ENCODE data around the gene CBFA2T2.

The CBFA2T2 gene

DNA sequence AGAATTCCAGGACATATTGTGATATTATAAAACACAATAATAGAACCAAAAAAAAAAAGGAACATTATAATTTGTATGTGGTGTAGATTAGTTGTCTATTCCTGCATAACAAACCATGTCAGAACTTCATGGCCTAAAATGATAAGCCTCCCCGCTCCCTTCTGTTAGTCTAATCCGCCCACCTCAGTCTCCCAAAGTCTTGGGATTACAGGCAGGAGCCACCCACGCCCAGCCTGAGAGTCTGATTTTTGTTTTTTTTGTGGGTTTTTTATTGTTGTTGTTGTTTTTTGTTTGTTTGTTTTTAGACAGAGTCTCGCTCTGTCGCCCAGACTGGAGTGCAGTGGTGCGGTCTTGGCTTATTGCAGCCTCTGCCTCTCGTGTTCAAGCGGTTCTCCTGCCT, 111.1 kb downstream of the CBFA2T2 start:
- TF ChIP-seq, protein P1, sequence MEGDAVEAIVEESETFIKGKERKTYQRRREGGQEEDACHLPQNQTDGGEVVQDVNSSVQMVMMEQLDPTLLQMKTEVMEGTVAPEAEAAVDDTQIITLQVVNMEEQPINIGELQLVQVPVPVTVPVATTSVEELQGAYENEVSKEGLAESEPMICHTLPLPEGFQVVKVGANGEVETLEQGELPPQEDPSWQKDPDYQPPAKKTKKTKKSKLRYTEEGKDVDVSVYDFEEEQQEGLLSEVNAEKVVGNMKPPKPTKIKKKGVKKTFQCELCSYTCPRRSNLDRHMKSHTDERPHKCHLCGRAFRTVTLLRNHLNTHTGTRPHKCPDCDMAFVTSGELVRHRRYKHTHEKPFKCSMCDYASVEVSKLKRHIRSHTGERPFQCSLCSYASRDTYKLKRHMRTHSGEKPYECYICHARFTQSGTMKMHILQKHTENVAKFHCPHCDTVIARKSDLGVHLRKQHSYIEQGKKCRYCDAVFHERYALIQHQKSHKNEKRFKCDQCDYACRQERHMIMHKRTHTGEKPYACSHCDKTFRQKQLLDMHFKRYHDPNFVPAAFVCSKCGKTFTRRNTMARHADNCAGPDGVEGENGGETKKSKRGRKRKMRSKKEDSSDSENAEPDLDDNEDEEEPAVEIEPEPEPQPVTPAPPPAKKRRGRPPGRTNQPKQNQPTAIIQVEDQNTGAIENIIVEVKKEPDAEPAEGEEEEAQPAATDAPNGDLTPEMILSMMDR (IDR thresholded peaks at IDR 0.05; ENCODE audit: low read depth, low read length, missing control alignments), result no peak
- no peak overlapping the region for H3K4me3 ChIP-seq (replicated peaks; ENCODE audit: low read depth, low read length)
- no peak for DNase-seq (ENCODE audit: extremely low read depth, low read depth)

DNA sequence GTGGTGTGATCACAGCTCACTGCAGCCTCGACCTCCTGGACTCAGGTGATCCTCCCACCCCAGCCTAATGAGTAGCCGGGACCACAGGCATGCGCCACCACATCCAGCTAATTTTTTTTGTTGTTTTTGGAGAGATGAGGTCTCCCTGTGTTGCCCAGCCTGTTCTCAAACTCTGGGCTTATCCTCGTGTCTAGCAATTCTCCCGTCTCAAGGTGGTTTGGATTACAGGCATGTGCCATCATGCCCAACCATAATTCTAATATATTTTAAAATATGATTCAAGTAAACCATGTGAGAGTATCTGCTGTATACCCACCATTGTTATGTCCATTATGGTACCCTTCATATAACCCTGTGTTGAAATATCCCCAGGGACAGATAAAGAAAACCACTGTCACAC, 112.0 kb downstream of the CBFA2T2 start:
- DNase-seq (ENCODE audit: extremely low read depth, low read depth), result no peak
- TF ChIP-seq, protein P1 (IDR thresholded peaks at IDR 0.05; ENCODE audit: low read depth, low read length, missing control alignments), result no peak
- no peak overlapping the region for H3K4me3 ChIP-seq (replicated peaks; ENCODE audit: low read depth, low read length)

DNA sequence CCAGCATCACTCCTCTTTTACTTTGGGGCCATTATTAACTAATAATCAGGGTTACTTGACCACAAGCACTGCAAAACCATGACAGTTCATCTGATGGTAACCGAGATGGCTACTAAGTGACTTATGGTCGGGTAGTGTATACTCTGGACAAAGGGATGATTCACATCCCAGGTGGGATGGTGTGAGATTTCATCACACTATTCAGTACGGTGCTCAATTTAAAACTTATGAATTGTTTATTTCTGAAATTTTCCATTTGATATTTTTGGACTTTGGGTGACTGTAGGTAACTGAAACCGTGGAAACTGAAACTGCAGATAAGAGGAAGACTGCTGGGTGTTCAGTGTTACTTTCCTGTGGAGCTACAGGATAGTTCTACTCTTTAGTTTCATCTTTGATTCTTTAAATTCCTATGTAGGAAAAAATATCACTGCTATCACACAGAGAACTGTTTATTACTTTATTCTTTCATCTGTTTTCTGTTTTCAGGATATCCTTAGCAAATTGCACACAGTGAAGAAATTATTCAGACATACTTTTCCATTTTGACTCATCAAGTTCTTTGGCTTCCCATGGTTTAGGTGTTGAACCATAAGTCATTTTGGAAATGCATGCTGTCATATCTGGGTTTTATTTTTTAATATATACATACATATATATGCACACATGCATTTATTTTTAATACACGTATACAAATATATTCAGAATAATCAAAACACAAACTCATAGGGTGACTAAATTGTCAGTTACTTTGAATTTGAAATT, 113.1 kb downstream of the CBFA2T2 start:
- no peak overlapping the region for H3K4me3 ChIP-seq (replicated peaks; ENCODE audit: low read depth, low read length)
- TF ChIP-seq, protein P1 (IDR thresholded peaks at IDR 0.05; ENCODE audit: low read depth, low read length, missing control alignments), result no peak
- DNase-seq (ENCODE audit: extremely low read depth, low read depth), result no peak

DNA sequence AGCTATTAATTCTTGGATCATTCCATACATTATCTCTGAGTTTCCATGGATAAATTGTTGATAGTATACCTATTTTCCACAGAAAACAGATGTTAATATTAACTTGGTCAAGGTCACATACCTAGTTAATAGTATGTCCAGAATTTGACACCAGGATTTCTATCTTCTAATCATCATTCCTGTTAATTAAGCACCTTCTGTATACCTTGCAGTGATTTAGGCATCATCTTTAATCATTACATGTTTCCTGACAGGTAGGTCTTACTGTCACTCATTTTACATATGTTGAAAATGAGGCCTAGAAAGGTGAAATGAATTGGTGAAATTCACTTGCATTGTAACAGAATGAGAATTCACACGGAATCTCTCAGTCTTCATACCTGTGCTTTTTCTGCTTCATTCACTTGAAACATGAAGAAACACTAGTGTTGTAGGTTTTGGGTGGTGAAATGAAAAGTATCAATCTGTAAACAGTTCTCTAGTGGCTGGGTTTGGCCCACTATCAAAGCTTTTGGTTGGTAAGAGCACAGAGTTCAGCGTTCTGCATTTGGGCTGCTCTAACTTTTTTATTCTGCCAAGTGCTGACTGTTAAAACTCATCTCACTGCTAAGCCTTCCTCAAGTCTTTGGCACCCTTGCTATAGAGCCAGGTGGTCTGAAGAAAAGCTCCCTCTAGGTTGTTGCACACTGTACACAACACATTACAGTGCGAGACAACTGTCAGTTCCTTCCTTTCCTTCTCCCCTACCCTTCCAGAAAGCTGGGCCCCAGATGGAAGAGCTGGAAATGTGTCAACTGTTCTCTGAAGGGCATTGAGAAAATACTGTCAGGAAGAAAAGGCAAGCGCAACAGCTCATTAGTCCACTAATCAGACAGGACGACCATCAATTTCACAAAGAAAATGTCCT, 114.4 kb downstream of the CBFA2T2 start:
- peak; percentile 20 for DNase-seq (ENCODE audit: extremely low read depth, low read depth)
- TF ChIP-seq, protein P1 (IDR thresholded peaks at IDR 0.05; ENCODE audit: low read depth, low read length, missing control alignments), result no peak
- no peak overlapping the region for H3K4me3 ChIP-seq (replicated peaks; ENCODE audit: low read depth, low read length)

DNA sequence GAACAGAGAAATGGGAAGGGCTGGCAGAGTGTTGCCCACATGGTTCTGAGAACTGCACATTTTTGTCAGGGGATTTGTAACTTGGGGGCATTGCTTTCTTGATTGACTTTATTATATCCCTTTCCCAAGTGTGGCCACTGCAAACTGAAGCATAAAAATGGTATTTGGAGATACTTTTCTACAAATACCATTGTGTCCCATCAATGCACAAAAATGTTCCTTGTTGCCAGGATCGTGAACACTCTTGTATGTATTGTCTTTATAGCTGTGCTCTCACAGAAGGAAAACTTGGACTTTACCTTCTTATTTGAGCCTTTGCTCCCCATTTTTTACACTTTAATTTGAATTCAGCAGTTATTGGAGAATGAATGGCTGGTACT, 115.1 kb downstream of the CBFA2T2 start:
- H3K4me3 ChIP-seq (replicated peaks; ENCODE audit: low read depth, low read length), result no peak overlapping the region
- DNase-seq (ENCODE audit: extremely low read depth, low read depth), result no peak
- TF ChIP-seq, protein P1 (IDR thresholded peaks at IDR 0.05; ENCODE audit: low read depth, low read length, missing control alignments), result no peak

DNA sequence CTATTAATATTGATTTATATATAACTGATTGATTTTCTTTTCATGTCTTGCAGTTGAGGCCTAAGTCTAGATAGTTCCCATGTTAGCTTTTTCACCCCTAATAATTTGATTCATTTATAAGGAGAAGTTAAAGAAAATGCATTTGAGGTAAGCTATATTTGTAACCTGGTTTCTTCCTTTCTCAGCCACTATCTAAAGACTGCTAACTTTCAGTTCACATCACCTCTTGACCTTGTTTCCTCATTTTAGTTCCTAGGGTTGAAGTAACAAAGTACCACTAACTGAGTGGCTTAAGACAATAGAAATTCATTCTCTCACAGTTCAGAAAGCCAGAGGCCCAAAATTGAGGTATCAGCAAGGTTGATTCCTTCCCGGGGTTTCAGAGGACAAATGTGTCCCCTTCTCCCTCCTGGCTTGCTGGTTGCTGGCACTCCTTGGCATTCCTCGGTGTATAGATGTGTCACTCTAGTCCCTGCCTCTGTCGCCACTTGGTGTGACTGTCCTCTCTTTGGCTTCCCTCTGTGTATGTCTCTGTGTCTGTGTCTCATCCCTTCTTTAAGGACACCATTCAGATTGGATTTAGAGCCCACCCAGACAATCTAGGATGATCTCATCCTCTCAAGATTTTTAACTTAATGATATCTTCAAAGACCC, 116.3 kb downstream of the CBFA2T2 start:
- no peak for DNase-seq (ENCODE audit: extremely low read depth, low read depth)
- TF ChIP-seq, protein P1 (IDR thresholded peaks at IDR 0.05; ENCODE audit: low read depth, low read length, missing control alignments), result no peak
- H3K4me3 ChIP-seq (replicated peaks; ENCODE audit: low read depth, low read length), result no peak overlapping the region

Data from HFF-Myc (cell line).